Esophagus squamous epithelium (tissue), 4 donors: ENCODE results near the gene CDH19.

Experiments used
- CTCF ChIP-seq, 6 experiments: fragments of 450-650 bp in 4 of 6; fragments of 200-600 bp in 2 of 6; sonication (generic) in 2 of 6; IDR thresholded peaks; one replicate each; pipeline ENCODE4 v1.5.1; 2016 to 2019; ENCODE audit warnings: antibody characterized with exemption in 6 of 6, mild to moderate bottlenecking in 4 of 6, moderate library complexity in 4 of 6
- POLR2A ChIP-seq, 4 donors: fragments of 450-650 bp; IDR thresholded peaks; one replicate each; pipeline ENCODE4 v1.6.1; 2017; ENCODE audit warnings: antibody characterized with exemption in 4 of 4, mild to moderate bottlenecking in 4 of 4, moderate library complexity in 3 of 4

- no peak for TF ChIP-seq CTCF (IDR thresholded peaks at IDR 0.05)
- no peak for TF ChIP-seq POLR2A (IDR thresholded peaks at IDR 0.05)
Observed at GRCh38 chr18:66635342-66635741, 31.5 kb upstream of the CDH19 start.
